Keratinocyte (primary cell): ENCODE data around the gene NODAL.

ENCODE experiments used
- EZH2 ChIP-seq: IDR thresholded peaks from one replicate; pipeline ENCODE4 v1.6.1; 2012; ENCODE audit warnings: inconsistent platforms, mild to moderate bottlenecking, low read length, moderate library complexity
- TF ChIP-seq, protein P1 (sequence below), 3 experiments: IDR thresholded peaks in 1 of 3; conservative IDR thresholded peaks in 1 of 3; optimal IDR thresholded peaks in 1 of 3; 2 replicates in 2 of 3; 3 replicates in 1 of 3; pipeline versions ENCODE3 to v1.5.1; 2011; ENCODE audit warnings: low read length in 3 of 3, mild to moderate bottlenecking in 3 of 3, moderate library complexity in 2 of 3, control low read depth in 1 of 3, inconsistent platforms in 1 of 3; ENCODE audit not compliant: insufficient read depth in 2 of 3; ENCODE audit errors: extremely low read depth in 1 of 3

DNA sequence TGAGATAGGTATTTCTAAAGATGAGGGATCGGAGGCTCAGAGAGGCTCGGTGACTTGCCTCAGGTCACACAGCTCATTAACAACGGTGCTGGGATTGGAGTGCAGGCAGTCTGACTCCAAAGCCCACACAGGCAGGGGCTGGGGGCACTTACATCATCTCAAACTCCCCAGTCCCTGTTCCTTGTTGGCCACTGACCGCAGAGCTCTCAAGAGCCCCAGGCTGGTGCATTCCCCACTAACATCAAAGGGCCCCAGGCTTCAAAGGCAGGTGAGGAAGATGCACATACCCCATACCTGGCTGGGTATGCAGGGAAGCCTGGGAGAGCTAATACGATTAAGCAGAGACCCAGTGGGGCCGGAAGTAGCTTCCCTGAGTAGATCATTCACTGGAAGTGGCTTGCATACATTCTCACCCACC, 13.7 kb upstream of the NODAL start:
- TF ChIP-seq, protein P1, sequence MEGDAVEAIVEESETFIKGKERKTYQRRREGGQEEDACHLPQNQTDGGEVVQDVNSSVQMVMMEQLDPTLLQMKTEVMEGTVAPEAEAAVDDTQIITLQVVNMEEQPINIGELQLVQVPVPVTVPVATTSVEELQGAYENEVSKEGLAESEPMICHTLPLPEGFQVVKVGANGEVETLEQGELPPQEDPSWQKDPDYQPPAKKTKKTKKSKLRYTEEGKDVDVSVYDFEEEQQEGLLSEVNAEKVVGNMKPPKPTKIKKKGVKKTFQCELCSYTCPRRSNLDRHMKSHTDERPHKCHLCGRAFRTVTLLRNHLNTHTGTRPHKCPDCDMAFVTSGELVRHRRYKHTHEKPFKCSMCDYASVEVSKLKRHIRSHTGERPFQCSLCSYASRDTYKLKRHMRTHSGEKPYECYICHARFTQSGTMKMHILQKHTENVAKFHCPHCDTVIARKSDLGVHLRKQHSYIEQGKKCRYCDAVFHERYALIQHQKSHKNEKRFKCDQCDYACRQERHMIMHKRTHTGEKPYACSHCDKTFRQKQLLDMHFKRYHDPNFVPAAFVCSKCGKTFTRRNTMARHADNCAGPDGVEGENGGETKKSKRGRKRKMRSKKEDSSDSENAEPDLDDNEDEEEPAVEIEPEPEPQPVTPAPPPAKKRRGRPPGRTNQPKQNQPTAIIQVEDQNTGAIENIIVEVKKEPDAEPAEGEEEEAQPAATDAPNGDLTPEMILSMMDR (optimal IDR thresholded peaks at IDR 0.05 in 1 of 3, IDR thresholded peaks at IDR 0.05 in 1 of 3, conservative IDR thresholded peaks at IDR 0.05 in 1 of 3; ENCODE audit: extremely low read depth in 1 of 3, insufficient read depth in 2 of 3, low read length in 3 of 3), result no peak
- no peak for TF ChIP-seq EZH2
